AG04450 (cell line): ENCODE data around the gene MAPK11. TPM values are rescaled to one million over a fixed set of nuclear protein-coding genes. Genes with fewer than 3 reads are reported as not detected.

ENCODE experiments used
- CTCF ChIA-PET: fragments of 300-600, 350-600 bp; formaldehyde crosslinking; extraction: SDS; loops from one replicate; lab custom pipeline; 2022; ENCODE audit warnings: antibody characterized with exemption, inconsistent platforms; lab: Charles Lee
- POLR2A ChIA-PET: fragments of 350-600 bp; formaldehyde crosslinking; extraction: SDS; loops from one replicate; lab custom pipeline; 2021; ENCODE audit warnings: antibody characterized with exemption, inconsistent platforms; lab: Yijun Ruan, JAX
- DNase-seq: peaks from one replicate; pipeline ENCODE4 v3.0.0-alpha.2; 2011; ENCODE audit warnings: low read depth, low spot score
- H3K27ac ChIP-seq: one replicate; pipeline ENCODE4 v1.5.1; 2012; ENCODE audit warnings: low read depth, low read length, control low read depth
- H3K27me3 ChIP-seq: one replicate; pipeline ENCODE4 v1.6.0; 2012; ENCODE audit warnings: low read length; ENCODE audit not compliant: control insufficient read depth, insufficient read depth
- H3K4me3 ChIP-seq: 2 replicates; pipeline ENCODE4 v1.5.1; 2011; ENCODE audit warnings: mild to moderate bottlenecking, low read depth, low read length, control low read depth
- H3K9me3 ChIP-seq: 2 replicates; pipeline ENCODE4 v1.5.1; 2012; ENCODE audit warnings: low read length; ENCODE audit not compliant: control insufficient read depth, insufficient read depth
- CTCF ChIP-seq: IDR thresholded peaks from 2 replicates; pipeline ENCODE4 v1.5.1; 2011; ENCODE audit warnings: low read depth, low read length, control low read depth, inconsistent platforms
- polyA plus RNA-seq: library from polyadenylated mRNA; depleted of rRNA; stranded (reverse); fragments of >200 nt; gene quantifications from 2 replicates; pipeline ENCODE4 v1.2.3, GENCODE V29; 2011

MAPK11 gene
- polyA plus RNA-seq, 1 experiment = 6.7 TPM

- Histone ChIP-seq H3K27me3 (no peaks in the 10 kb centered on the region), H3K9me3 (peaks cover 9% of the 10 kb centered on the region; the same call in 1 of the 2 replicates), H3K27ac (no peak overlapping the region), H3K4me3 (no peak overlapping the region)
- DNase-seq = no peak
- CTCF ChIA-PET = interaction anchor here (1.1 kb wide), 2 partner anchors 10 to 55 kb away, joined by 3 to 4 read pairs; partner anchors contain the start of gene DENND6B
- POLR2A ChIA-PET = interaction anchor here (3.0 kb wide), 1 partner anchor 33 kb away, joined by 9 read pairs; no protein-coding TSS in a partner anchor
- no peak for TF ChIP-seq CTCF
Measured at GRCh38 chr22:50272044-50272802, 2.0 kb upstream of the MAPK11 start.

- TF ChIP-seq CTCF = 0 out of 2 replicates have a peak, but pooled peaks have one; percentile 8
- CTCF ChIA-PET = interaction anchor here (0.5 to 1.1 kb wide), 4 partner anchors 11 to 294 kb away, joined by 3 to 9 read pairs (median 4); no protein-coding TSS in a partner anchor
- DNase-seq = no peak
- Histone ChIP-seq H3K4me3 (peak overlapping the region; percentile 62), H3K27ac (no peak overlapping the region), H3K9me3 (peaks cover 14% of the 10 kb centered on the region; the same call in 1 of the 2 replicates), H3K27me3 (no peaks in the 10 kb centered on the region)
- POLR2A ChIA-PET = interaction anchor here (3.0 kb wide), 1 partner anchor 34 kb away, joined by 9 read pairs; no protein-coding TSS in a partner anchor
Measured at GRCh38 chr22:50271519-50271970, 1.4 kb upstream of the MAPK11 start.

- ChIA-PET POLR2A (interaction anchor here (3.0 kb wide), 1 partner anchor 35 kb away, joined by 9 read pairs; no protein-coding TSS in a partner anchor), CTCF (interaction anchor here (0.5 to 0.7 kb wide), 3 partner anchors 23 to 295 kb away, joined by 3 to 9 read pairs (median 4); no protein-coding TSS in a partner anchor)
- DNase-seq = no peak
- TF ChIP-seq CTCF = no peak
- Histone ChIP-seq H3K4me3 (peak overlapping the region; percentile 62), H3K9me3 (peaks cover 10% of the 10 kb centered on the region; the same call in 1 of the 2 replicates), H3K27me3 (no peaks in the 10 kb centered on the region), H3K27ac (no peak overlapping the region)
Measured at GRCh38 chr22:50270666-50271394, 650 bp upstream of the MAPK11 start.

GRCh38 chr22:50269573-50269969, 609 bp downstream of the MAPK11 start:
- peak overlapping the region; percentile 52 for H3K4me3 ChIP-seq

More at GRCh38 chr22:50269573-50269969, 609 bp downstream of the MAPK11 start:
- no peaks in the 10 kb centered on the region for H3K27me3 ChIP-seq
- ChIA-PET CTCF (no interaction called here), POLR2A (no interaction called here)
- H3K9me3 ChIP-seq = peaks cover 10% of the 10 kb centered on the region; the same call in 1 of the 2 replicates
- DNase-seq = no peak
- H3K27ac ChIP-seq = no peak overlapping the region
- TF ChIP-seq CTCF = no peak
